OCI-LY1 (cell line): Measurements from ENCODE around the gene RNF13.

Experiments used
- H2AFZ ChIP-seq: fragments of 200-600 bp; sonication (generic), shearing (Covaris generic); 2 replicates; pipeline ENCODE4 v1.6.0; 2014; ENCODE audit warnings: antibody characterized with exemption, mild to moderate bottlenecking, low read length
- H3F3A ChIP-seq: fragments of 200-600 bp; sonication (generic), shearing (Covaris generic); 2 replicates; pipeline ENCODE4 v1.6.0; 2014; ENCODE audit warnings: mild to moderate bottlenecking, antibody characterized with exemption, low read length, moderate library complexity; ENCODE audit not compliant: insufficient read depth
- H3K27ac ChIP-seq: fragments of 200-600 bp; sonication (generic); 2 replicates; pipeline ENCODE4 v1.5.1; 2014; ENCODE audit warnings: low read length, mixed run types, mild to moderate bottlenecking, low read depth; ENCODE audit not compliant: poor library complexity, severe bottlenecking
- H3K27me3 ChIP-seq: fragments of 200-600 bp; sonication (generic); 2 replicates; pipeline ENCODE4 v1.6.0; 2014; ENCODE audit warnings: antibody characterized with exemption, mild to moderate bottlenecking, low read length, moderate library complexity; ENCODE audit not compliant: insufficient read depth
- H3K36me3 ChIP-seq: fragments of 200-600 bp; sonication (generic); 2 replicates; pipeline ENCODE4 v1.6.1; 2014; ENCODE audit warnings: mild to moderate bottlenecking, antibody characterized with exemption, low read length, moderate library complexity, mixed read lengths; ENCODE audit not compliant: insufficient read depth
- H3K4me1 ChIP-seq: fragments of 200-600 bp; sonication (generic); 2 replicates; pipeline ENCODE4 v1.5.1; 2014; ENCODE audit warnings: mild to moderate bottlenecking, low read length, moderate library complexity; ENCODE audit not compliant: insufficient read depth, severe bottlenecking
- H3K4me2 ChIP-seq: fragments of 200-600 bp; sonication (generic), shearing (Covaris generic); 2 replicates; pipeline ENCODE4 v1.6.1; 2014; ENCODE audit warnings: low read length
- H3K4me3 ChIP-seq: fragments of 200-600 bp; sonication (generic); 2 replicates; pipeline ENCODE4 v1.5.1; 2014; ENCODE audit warnings: low read length, low read depth, mild to moderate bottlenecking, mixed read lengths; ENCODE audit not compliant: poor library complexity, severe bottlenecking
- H3K79me2 ChIP-seq: fragments of 200-600 bp; shearing (Covaris generic); 2 replicates; pipeline ENCODE4 v1.6.1; 2016; ENCODE audit warnings: mixed run types, low read length, mixed read lengths; ENCODE audit not compliant: insufficient read depth
- H3K9ac ChIP-seq: fragments of 200-600 bp; sonication (generic), shearing (Covaris generic); 2 replicates; pipeline ENCODE4 v1.6.1; 2014; ENCODE audit warnings: mild to moderate bottlenecking, low read length, mixed read lengths
- H3K9me2 ChIP-seq: fragments of 200-600 bp; sonication (generic), shearing (Covaris generic); 2 replicates; pipeline ENCODE4 v1.6.1; 2014; ENCODE audit warnings: low read depth, mild to moderate bottlenecking, low read length, mixed read lengths
- H3K9me3 ChIP-seq: fragments of 200-600 bp; shearing (Covaris generic); 2 replicates; pipeline ENCODE4 v1.6.1; 2014; ENCODE audit warnings: low read length, mixed read lengths
- H4K20me1 ChIP-seq: fragments of 200-600 bp; sonication (generic), shearing (Covaris generic); 2 replicates; pipeline ENCODE4 v1.6.0; 2016; ENCODE audit warnings: mild to moderate bottlenecking, low read length; ENCODE audit not compliant: insufficient read depth
- CTCF ChIP-seq: fragments of 200-600 bp; sonication (generic), shearing (Covaris generic); IDR thresholded peaks from 2 replicates; pipeline ENCODE4 v1.5.1; 2017; ENCODE audit warnings: mild to moderate bottlenecking, antibody characterized with exemption, low read length, moderate library complexity, mixed read lengths
- EZH2 ChIP-seq: fragments of 200-600 bp; sonication (generic), shearing (Covaris generic); IDR thresholded peaks from 2 replicates; pipeline ENCODE4 v1.8.0; 2017; ENCODE audit warnings: borderline replicate concordance, mixed run types, mild to moderate bottlenecking, antibody characterized with exemption, low read length, moderate library complexity, mixed read lengths

RNF13 gene

GRCh38 chr3:149920119-149920518 lies 107.1 kb downstream of the RNF13 start:
- Histone ChIP-seq H3K9me3 (no peaks in the 10 kb centered on the region), H2AFZ (no peak overlapping the region), H3K4me1 (peaks cover 5% of the 10 kb centered on the region), H3K4me2 (no peak overlapping the region), H3K9me2 (0 out of 2 replicates have a peak, but pooled peaks cover 2% of the 10 kb centered on the region), H3K4me3 (no peak overlapping the region), H3K9ac (no peak overlapping the region), H4K20me1 (no peaks in the 10 kb centered on the region), H3K79me2 (no peaks in the 10 kb centered on the region), H3K27ac (no peak overlapping the region), H3F3A (no peaks in the 10 kb centered on the region), H3K27me3 (no peaks in the 10 kb centered on the region), H3K36me3 (peaks cover 16% of the 10 kb centered on the region; the same call in 1 of the 2 replicates)
- TF ChIP-seq EZH2 (no peak), CTCF (no peak)

GRCh38 chr3:149933008-149933407 lies 120.0 kb downstream of the RNF13 start:
- TF ChIP-seq CTCF, result no peak
- no peak for TF ChIP-seq EZH2
- no peaks in the 10 kb centered on the region for H3K9me2 ChIP-seq
- peaks cover 22% of the 10 kb centered on the region for H3K36me3 ChIP-seq
- no peak overlapping the region for H3K4me2 ChIP-seq
- H3K9me3 ChIP-seq, result peaks cover 6% of the 10 kb centered on the region; the same call in 1 of the 2 replicates
- H3K79me2 ChIP-seq, result no peaks in the 10 kb centered on the region
- H3K27me3 ChIP-seq, result no peaks in the 10 kb centered on the region
- H2AFZ ChIP-seq, result no peak overlapping the region
- no peak overlapping the region for H3K9ac ChIP-seq
- H3K4me3 ChIP-seq, result no peak overlapping the region
- peaks cover 4% of the 10 kb centered on the region for H3K4me1 ChIP-seq
- H3F3A ChIP-seq, result no peaks in the 10 kb centered on the region
- H3K27ac ChIP-seq, result no peak overlapping the region
- no peaks in the 10 kb centered on the region for H4K20me1 ChIP-seq

- no peaks in the 10 kb centered on the region for H3K9me2 ChIP-seq
- no peaks in the 10 kb centered on the region for H4K20me1 ChIP-seq
- H2AFZ ChIP-seq, result no peak overlapping the region
- H3K9me3 ChIP-seq, result peaks cover 6% of the 10 kb centered on the region; the same call in 1 of the 2 replicates
- no peak overlapping the region for H3K4me3 ChIP-seq
- peaks cover 20% of the 10 kb centered on the region for H3K36me3 ChIP-seq
- no peaks in the 10 kb centered on the region for H3K27me3 ChIP-seq
- H3K27ac ChIP-seq, result no peak overlapping the region
- H3K4me2 ChIP-seq, result no peak overlapping the region
- H3K4me1 ChIP-seq, result peaks cover 4% of the 10 kb centered on the region
- H3F3A ChIP-seq, result no peaks in the 10 kb centered on the region
- no peak overlapping the region for H3K9ac ChIP-seq
- no peaks in the 10 kb centered on the region for H3K79me2 ChIP-seq
- TF ChIP-seq EZH2, result no peak
- TF ChIP-seq CTCF, result no peak
Measured at GRCh38 chr3:149933858-149934257, 120.8 kb downstream of the RNF13 start.
